Right hindlimb (tissue), 1 donor: Measurements from ENCODE around the gene GPR37L1.
"Not testable (repeated sequence)": the region's sequence is repeated elsewhere in the genome, so short reads cannot be mapped to it uniquely, and the experiment has no call there.

Source experiments
- DNase-seq: peaks from one replicate; pipeline ENCODE4 v3.0.0-alpha.2; 2018

Gene GPR37L1

DNA sequence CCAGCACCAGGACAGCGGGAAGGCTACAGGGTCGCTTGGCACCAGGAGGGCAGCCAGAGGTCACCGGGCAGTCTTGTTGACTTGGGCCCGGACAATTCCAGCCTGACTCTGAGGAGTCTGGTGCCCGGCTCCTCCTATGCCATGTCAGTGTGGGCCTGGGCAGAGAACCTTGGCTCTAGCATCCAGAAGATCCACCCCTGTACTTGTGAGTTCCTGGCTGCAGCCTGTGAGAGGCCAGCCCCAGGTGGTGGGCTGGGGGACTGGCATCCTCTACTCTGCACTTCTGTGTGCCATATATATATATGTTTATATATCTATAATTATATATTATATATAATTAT is 49.3 kb downstream of the GPR37L1 start:
- no peak for DNase-seq

DNA sequence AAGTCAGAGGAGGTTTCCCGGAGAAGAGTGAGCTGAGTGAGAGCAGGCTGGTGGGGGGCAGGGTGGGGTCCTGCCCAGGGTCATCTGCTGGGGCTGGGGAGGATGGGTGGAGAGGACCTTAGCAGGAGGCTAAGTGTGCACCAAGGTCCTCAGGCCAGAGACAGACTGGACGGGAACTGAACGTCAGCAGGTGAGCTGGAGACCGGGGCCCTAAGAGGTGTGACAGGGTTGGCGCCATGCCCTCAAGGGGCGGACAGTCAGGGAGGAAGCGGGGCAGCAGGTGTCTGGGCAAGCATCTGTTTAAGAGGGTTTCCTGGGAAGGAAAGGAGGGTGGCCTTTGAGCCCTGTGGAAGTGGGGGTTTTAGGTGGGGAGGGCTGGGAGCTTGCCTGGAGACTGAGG is 51.3 kb downstream of the GPR37L1 start:
- DNase-seq: no peak

DNA sequence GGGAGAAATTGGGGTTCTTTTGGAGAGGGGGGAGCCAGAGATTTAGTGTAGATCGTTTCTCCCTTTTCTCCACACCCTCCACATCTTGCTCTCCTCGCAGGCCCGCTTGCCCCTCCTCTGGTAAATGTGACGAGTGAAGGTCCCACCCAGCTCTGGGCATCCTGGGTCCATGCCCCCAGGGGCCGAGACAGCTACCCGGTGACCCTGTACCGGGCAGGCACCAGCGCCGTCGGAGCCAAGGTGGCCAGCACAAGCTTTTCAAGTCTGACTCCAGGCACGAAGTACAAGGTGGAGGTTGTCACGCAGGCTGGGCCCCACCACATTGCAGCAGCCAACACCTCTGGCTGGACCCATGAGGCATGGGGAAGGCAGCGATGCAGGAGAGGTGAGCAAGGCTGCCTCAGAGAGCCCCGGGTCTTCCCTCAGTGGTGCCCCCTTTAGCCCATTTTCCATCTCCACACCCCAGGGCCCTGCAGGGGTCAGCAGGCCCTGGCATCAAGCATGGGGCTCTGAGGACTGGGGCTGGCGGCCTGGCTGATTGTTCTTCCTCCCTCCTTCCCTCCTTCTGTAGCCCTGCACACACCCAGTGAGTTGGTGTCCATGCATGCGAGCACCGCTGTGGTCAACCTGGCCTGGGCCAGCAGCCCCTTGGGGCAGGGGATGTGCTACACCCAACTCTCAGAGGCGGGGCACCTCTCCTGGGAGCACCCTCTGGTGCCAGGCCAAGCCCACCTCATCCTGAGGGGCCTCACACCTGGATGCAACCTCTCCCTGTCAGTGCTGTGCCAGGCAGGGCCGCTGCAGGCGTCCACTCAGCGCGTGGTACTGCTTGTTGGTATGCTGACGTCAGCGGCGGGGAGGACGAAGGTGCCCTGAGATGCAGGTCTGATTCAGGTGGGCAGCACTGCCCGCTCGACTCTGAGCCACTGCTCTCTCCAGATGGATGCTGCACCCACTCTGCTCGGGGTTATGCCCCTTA is 54.5 kb downstream of the GPR37L1 start:
- DNase-seq: no peak

- no peak for DNase-seq
Measured at GRCh38 chr1:202179828-202180750, 57.4 kb downstream of the GPR37L1 start.

DNA sequence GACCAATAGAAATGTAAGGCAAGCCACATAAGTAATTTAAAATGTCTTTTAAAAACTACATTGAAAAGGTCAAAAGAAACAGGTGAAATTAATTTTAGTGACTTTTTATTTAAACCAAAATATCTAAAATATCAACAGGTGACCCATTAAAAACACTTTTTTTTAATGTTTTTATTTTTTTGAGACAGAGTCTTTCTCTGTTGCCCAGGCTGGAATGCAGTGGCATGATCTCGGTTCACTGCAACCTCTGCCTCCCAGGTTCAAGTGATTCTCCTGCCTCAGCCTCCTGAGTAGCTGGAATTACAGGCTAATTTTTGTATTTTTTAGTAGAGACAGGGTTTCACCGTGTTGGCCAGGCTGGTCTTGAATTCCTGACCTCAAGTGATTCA is 58.0 kb downstream of the GPR37L1 start:
- DNase-seq: not testable (repeated sequence)

DNA sequence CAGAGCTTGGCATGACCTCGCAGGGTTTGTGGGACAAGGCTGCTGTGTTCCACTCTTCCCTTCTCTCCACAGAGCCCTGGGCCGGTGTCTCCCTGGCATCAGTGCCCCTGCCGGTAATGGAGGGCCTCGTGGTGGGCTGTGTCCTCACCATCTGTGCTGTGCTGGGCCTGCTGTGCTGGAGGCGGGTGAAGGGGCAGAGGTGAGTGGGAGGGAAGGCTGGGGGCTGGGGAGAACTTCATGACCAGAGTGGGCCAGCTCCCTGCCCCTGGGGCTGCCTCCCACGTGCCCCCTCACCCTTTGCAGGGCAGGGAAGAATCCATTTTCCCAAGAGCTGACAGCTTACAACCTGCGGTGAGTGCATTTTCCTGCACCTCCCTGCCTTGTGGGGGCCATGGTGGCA is 58.9 kb downstream of the GPR37L1 start:
- no peak for DNase-seq

DNA sequence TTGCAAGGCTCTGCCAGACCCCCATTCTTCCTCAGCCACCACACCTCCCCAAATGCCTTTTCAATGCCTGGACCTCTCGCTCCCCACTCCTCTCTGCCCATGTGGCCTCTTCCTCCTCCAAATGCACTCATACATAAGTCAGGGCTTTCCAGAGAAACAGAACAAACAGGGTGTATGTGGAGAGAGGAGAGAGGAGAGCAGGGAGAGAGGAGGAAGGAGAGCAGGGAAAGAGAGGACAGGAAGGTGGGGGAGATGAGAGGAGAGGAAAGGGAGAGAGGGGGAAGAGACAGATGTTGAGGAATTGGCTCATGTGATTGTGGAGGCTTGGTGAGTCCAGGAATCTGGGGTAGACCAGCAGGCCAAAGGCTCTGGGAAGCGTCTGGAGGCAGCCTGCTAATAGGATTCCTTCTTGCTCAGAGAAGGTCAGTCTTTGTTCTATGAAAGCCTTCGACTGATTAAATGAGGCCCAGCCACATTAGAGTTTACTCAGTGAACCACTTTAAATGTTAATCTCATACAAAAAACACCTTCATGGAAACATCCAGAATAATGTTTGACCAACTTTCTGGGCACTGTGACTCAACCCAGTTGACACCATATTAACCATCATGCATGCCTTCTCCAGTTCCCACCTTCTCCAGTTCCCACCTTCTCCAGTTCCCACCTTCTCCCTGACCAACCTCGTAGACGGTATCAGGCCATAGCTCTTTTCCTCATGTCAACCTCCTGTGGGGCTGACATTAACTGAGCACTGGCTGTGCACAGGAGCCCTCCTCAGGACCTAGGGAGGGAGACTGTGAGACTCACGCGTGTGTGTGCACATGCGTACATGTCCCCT is 59.5 kb downstream of the GPR37L1 start:
- no peak for DNase-seq
